Aorta (tissue), 5 donors: ENCODE measurements around the gene CD160. TPM values are rescaled to one million over a fixed set of nuclear protein-coding genes. Genes with fewer than 3 reads are reported as not detected.

Experiments
- ATAC-seq: fragments of 200-7000 bp; cut with Tn5 transposase; one replicate; pipeline ENCODE4 v1.9.1; 2022; ENCODE audit warnings: moderate library complexity; ENCODE audit not compliant: low FRiP score
- DNase-seq, 2 donors: peaks; one replicate each; pipeline ENCODE4 v3.0.0-alpha.2; 2020
- H3K27ac ChIP-seq, 2 donors: one replicate each; pipeline ENCODE4 v1.5.1; 2013; ENCODE audit warnings: low read length in 2 of 2, mild to moderate bottlenecking in 2 of 2, moderate library complexity in 2 of 2, control low read depth in 1 of 2, inconsistent platforms in 1 of 2, low read depth in 1 of 2
- H3K27me3 ChIP-seq, 2 donors: one replicate each; pipeline ENCODE4 v1.6.1; 2013; ENCODE audit warnings: control low read depth in 1 of 2, low read length in 1 of 2, mild to moderate bottlenecking in 1 of 2, moderate library complexity in 1 of 2; ENCODE audit not compliant: insufficient read depth in 2 of 2, control insufficient read depth in 1 of 2
- H3K36me3 ChIP-seq, 2 donors: one replicate each; pipeline ENCODE4 v1.6.1; 2013; ENCODE audit warnings: control low read depth in 1 of 2, low read length in 1 of 2, mild to moderate bottlenecking in 1 of 2; ENCODE audit not compliant: insufficient read depth in 2 of 2, control insufficient read depth in 1 of 2
- H3K4me1 ChIP-seq, 2 donors: one replicate each; pipeline ENCODE4 v1.6.1; 2013; ENCODE audit warnings: low read length in 2 of 2, control low read depth in 1 of 2, mild to moderate bottlenecking in 1 of 2, moderate library complexity in 1 of 2; ENCODE audit not compliant: insufficient read depth in 2 of 2, control insufficient read depth in 1 of 2
- H3K4me3 ChIP-seq, 2 donors: one replicate each; pipeline ENCODE4 v1.5.1; 2013; ENCODE audit warnings: low read length in 2 of 2, control low read depth in 1 of 2, mild to moderate bottlenecking in 1 of 2
- H3K9me3 ChIP-seq: one replicate; pipeline ENCODE4 v1.6.1; 2013; ENCODE audit warnings: mild to moderate bottlenecking, low read length; ENCODE audit not compliant: control insufficient read depth
- WGBS, 2 donors: extraction: QIAGEN DNeasy Blood & Tissue Kit; methylation state at CpG; one replicate each; pipeline ENCODE4 v1.1.7; 2013; 5-methylcytosine and 5-hydroxymethylcytosine counted together
- intact Hi-C, 2 donors: fragments of 100-400 bp; cut with DNase I; formaldehyde crosslinking; loops; one replicate each; pipeline versions ENCODE4 v1.14.2 to v1.15.0; 2022
- polyA plus RNA-seq, 2 donors: library from polyadenylated mRNA; stranded (reverse); fragments of 200-250 nt; gene quantifications; one replicate each; pipeline ENCODE4 v1.2.3, GENCODE V29; 2013
- total RNA-seq, 2 donors: library from RNA; stranded (reverse); fragmentation: NEBNext Ultra II Directional; extraction: Animal tissue kit (Norgen Biotek cat#: 25700); gene quantifications; one replicate each; pipeline ENCODE4 v1.2.1, GENCODE V29; 2021
- donor health status: healthy with polysubstance abuse.
- donor health status: Bipolar disorder and iron deficiency.
- donor health status: DM: no; HTN: no; CAD: no.
- donor health status: DM: no; HTN: no; CAD: no.
- donor health status: DM: yes; HTN: yes; CAD: no.

The CD160 gene
- total and polyA plus RNA-seq, 4 donors: 0.30 to 1.0 TPM; not detected in 2

DNA sequence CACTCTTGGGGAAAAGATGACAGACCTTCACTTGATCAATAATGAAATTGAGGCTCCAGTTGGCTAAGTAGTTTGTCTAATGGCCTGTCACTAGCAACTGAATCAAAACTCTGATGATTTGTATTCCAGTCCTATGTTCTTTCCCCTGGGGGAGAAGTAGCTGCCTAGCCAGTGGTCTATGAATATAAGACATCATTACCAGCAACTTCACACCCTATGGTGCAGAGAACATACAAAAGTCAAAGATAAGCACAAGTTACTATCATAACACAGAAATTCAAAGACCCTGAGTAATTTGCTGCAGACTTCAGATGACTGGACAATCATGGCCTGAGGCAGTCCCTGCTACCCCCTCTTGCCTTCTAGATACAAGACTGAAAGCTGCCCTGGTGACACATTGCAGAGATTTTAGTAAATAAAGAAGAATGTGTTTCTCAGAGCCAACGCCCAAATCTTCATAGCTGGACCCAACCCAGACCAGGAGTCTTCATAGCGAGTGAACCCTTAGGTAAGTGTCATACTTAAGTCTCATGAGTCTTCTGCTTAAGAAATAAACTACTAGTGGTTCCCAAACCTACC lies 13.1 kb upstream of the CD160 start:
- DNase-seq: no peak
- intact Hi-C loops: no loop called here
- no peak overlapping the region for H3K4me3 ChIP-seq
- no peak for ATAC-seq
- H3K27me3 ChIP-seq: no peaks in the 10 kb centered on the region
- H3K4me1 ChIP-seq: no peaks in the 10 kb centered on the region
- no peaks in the 10 kb centered on the region for H3K36me3 ChIP-seq
- no peaks in the 10 kb centered on the region for H3K9me3 ChIP-seq
- WGBS, 2 donors: 89 to 90% methylated on average over 2 of the region's 2 CpGs
- H3K27ac ChIP-seq: no peak overlapping the region

DNA sequence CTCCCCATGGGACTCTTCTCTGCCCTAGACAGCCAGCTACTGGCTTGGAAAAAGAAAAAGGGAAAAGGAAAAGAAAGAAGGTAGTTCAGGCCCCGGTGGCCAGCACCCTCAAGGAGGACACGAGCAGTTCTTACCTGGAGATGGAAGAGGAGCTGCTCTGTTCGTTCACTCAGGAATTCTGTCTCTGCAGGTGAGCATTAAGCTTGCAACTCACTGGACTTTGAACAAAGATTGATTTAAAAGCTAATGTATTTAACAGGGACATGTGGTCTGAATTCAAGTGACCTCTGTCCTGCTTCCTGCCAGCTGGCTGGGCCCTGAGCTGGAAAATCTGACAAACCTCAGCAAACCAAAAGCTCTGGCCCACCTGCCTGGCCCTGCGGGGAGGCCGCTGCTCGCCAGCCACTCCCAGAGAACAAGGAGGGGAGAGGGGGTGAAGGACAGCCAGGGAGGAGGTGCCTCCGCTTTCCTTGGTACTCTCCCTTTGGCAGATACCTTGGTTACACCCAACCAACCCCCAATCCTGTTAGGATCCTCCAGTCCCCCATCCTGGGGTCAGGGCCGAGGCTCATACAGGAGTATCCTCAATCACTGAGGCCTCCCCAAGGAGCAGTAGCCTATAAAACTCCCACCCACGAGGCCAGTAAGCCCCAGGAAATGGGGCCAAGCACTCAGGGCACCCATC lies 12.0 kb upstream of the CD160 start, which contains the start of gene PDZK1:
Gene PDZK1 (minus strand): TSS at position 186 of the 685 bp plus-strand sequence. CDS start 19,347 bp downstream, outside the sequence.
- Histone ChIP-seq H3K4me1 (no peaks in the 10 kb centered on the region), H3K27me3 (no peaks in the 10 kb centered on the region), H3K9me3 (no peaks in the 10 kb centered on the region), H3K36me3 (no peaks in the 10 kb centered on the region), H3K27ac (no peak within 1 kb of the TSS), H3K4me3 (no peak within 1 kb of the TSS)
- no peak for DNase-seq
- intact Hi-C loops: no loop called here
- ATAC-seq: no peak
- 83 to 85% methylated on average over 6 to 9 of the region's 9 CpGs for WGBS, 2 donors

DNA sequence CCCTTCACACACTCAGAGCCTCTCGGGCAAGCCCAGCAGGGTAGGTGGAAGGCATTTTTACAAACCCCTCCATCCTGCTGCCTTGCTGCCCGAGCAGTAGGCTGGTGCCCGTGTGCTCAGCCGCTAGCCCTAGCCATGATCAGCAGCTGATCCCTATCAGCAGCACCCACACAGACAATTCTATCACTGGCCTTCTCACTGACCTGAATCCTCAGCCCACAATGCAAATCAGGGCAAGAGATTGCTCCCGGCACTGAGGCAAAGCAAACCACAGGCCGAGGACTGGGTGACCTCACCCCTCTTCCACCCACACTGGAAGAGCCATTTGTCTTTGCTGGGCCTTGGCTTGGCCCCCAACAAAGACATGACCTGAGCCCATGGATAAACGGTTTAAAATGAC lies 11.2 kb upstream of the CD160 start:
- Histone ChIP-seq H3K9me3 (no peaks in the 10 kb centered on the region), H3K27me3 (no peaks in the 10 kb centered on the region), H3K27ac (no peak overlapping the region), H3K36me3 (no peaks in the 10 kb centered on the region), H3K4me1 (no peaks in the 10 kb centered on the region), H3K4me3 (no peak overlapping the region)
- 60 to 70% methylated on average over 7 of the region's 7 CpGs for WGBS, 2 donors
- ATAC-seq (no peak), DNase-seq (no peak)
- intact Hi-C loops: no loop called here

DNA sequence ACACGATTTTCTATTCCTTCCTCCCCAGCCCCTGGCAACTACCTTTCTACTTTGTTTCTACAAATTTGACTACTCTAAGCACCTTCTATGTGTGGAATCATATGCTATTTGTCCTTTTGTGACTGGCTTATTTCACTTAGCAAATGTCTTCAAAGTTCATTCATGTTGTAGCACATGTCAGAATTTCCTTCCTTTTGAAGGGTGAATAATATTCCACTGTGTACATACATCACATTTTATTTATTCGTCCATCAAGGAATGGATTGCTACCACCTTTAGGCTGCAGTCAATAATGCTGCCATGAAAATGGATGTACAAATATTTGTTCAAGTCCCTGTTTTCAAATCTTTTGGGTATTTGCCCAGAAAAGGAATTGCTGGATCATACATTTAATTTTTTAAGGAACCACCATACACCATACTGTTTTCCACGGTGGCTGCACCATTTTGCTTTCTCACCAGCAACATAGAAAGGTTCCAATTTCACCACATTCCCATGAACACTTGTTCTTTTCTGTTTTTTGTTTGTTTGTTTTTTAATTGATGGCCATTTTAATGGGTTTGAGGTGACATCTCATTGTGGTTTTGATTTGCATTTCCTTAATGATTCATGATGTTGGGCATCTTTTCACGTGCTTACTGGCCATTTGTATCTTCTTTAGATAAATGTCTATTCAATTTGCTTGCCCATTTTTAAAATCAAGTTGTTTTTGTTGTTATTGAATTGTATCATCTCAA lies 8.8 kb upstream of the CD160 start:
- no peaks in the 10 kb centered on the region for H3K27me3 ChIP-seq
- intact Hi-C loops: no loop called here
- H3K27ac ChIP-seq: no peak overlapping the region
- DNase-seq: no peak
- H3K4me1 ChIP-seq: no peaks in the 10 kb centered on the region
- H3K36me3 ChIP-seq: no peaks in the 10 kb centered on the region
- ATAC-seq: no peak
- no peak overlapping the region for H3K4me3 ChIP-seq
- no peaks in the 10 kb centered on the region for H3K9me3 ChIP-seq
- 85 to 89% methylated on average over 4 of the region's 4 CpGs for WGBS, 2 donors

DNA sequence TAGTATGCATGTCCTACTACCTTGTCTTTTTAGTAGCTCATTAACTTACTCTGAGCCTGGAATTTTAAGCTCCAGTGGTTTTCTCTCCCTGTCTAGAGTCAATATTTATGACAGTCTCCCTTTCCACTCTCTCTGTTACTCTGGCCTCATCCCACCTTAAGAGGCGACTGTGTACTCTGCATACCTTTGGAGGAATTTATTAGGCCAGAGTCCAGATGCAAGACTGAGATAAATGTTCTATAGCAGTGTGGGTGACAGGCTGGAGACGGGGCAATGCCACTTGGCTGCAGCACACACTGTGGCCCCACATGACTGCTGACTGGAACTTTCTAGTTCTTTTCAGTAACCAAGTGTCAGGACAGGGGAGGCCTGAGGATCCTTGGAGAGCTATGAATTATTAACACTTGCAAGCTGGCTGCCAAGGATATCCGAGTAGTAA lies 8.1 kb upstream of the CD160 start:
- Histone ChIP-seq H3K27ac (no peak overlapping the region), H3K36me3 (no peaks in the 10 kb centered on the region), H3K27me3 (no peaks in the 10 kb centered on the region), H3K4me1 (no peaks in the 10 kb centered on the region), H3K4me3 (no peak overlapping the region), H3K9me3 (no peaks in the 10 kb centered on the region)
- no peak for DNase-seq
- intact Hi-C loops: no loop called here
- WGBS, 2 donors: 54 to 60% methylated on average over 3 of the region's 3 CpGs
- ATAC-seq: no peak

DNA sequence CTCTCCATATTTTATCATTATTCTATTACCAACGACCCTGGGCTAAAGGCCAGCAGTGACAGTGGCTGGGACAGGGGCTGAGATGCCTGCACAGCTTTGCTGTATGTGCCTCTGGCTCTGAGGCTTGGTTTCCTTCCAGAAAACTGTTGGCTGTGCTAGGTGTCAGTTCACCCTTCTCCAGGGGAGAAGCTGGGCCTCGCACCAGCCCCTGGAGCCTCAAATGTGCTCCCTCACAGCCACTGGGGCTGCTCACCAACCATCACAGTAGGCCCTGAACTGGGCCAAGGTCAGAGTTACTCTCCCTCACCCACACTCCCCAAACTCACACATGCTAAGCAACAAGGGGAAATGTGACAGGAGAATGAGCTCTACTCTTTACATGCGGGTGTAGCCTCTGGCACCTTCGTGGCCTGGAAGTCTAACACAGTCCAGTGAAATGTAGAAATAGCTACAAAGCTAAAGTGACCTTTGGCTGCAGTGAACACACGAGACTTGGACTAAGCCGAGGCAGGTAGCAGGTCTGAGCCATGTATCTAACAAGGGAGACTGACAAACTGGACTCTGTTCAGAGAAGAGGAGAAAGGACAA lies 4.7 kb upstream of the CD160 start:
- Histone ChIP-seq H3K36me3 (no peaks in the 10 kb centered on the region), H3K4me3 (no peak overlapping the region), H3K27me3 (no peaks in the 10 kb centered on the region), H3K27ac (no peak overlapping the region), H3K9me3 (no peaks in the 10 kb centered on the region), H3K4me1 (no peaks in the 10 kb centered on the region)
- intact Hi-C loops: no loop called here
- DNase-seq (no peak), ATAC-seq (no peak)
- 64 to 66% methylated on average over 6 of the region's 6 CpGs for WGBS, 2 donors

DNA sequence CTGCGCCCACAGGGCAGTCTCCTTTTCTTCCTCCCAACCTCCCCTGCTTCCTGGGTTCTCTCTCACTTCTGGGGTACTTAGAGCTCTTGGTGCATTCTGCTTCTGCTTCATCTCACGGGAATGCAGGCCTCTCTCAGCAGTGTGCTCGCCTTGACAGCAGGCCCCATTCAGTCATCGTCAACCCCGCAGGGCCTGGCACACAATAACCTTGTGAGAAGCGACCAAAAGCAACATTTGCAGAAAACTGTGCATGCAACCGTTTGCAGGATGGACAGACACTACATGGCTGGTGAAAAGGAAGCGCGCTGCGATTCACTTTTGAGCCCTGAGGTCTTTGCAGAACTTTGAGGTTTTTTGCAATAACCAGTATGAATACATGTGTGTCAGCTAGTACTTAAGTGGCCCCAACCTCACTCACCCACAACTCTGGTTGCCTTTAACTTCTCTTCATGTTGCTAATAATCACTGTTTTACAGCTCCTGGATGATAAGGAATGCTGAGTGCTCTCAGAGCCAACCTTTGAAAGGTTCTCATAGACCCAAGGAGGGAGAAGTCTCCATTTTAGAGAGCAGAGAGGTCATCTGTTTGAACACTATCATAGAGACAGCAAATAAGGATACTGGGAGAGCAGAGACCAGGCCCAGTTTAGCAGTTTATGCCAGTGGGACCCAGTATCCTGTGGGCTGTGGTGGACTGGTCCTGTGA lies 2.5 kb upstream of the CD160 start:
- 76 to 78% methylated on average over 10 of the region's 10 CpGs for WGBS, 2 donors
- no peak overlapping the region for H3K4me3 ChIP-seq
- intact Hi-C loops: no loop called here
- ATAC-seq: no peak
- H3K27me3 ChIP-seq: no peaks in the 10 kb centered on the region
- no peak overlapping the region for H3K27ac ChIP-seq
- H3K9me3 ChIP-seq: no peaks in the 10 kb centered on the region
- no peaks in the 10 kb centered on the region for H3K36me3 ChIP-seq
- no peaks in the 10 kb centered on the region for H3K4me1 ChIP-seq
- DNase-seq: no peak

DNA sequence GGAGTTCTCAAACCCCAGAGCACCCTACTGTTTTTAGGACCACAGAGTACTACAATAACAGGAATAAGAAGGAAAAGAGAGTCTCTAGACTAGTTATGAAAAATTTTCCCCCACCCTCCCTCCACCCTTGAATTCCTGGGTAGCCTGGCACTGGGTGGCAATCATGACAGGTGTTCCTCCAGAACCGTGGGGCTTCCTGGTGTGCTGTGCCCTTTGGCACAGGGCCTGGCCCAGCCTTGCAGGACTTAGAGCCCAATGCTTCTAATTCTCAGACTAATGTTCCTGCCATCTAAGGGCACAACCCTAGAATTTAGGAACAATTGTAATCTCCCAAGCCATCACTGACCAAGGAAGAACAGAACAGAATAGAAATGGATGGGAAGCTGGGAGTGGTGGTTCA lies 1.5 kb upstream of the CD160 start:
- Histone ChIP-seq H3K4me3 (no peak overlapping the region), H3K27ac (no peak overlapping the region), H3K36me3 (no peaks in the 10 kb centered on the region), H3K4me1 (no peaks in the 10 kb centered on the region), H3K9me3 (no peaks in the 10 kb centered on the region), H3K27me3 (no peaks in the 10 kb centered on the region)
- ATAC-seq (no peak), DNase-seq (no peak)
- 68 to 79% methylated on average over 1 of the region's 1 CpG for WGBS, 2 donors
- intact Hi-C loops: no loop called here
